HepG2 (cell line): Measurements from ENCODE around the gene MCF2L. TPM values are rescaled to one million over a fixed set of nuclear protein-coding genes. Genes with fewer than 3 reads are reported as not detected.

Experiments
- ATAC-seq: fragments of 200-7000 bp; cut with Tn5 transposase; 3 replicates; pipeline ENCODE4 v1.9.1; 2020; ENCODE audit warnings: mild to moderate bottlenecking, moderate library complexity
- BruUV-seq: library from RNA; stranded (reverse); fragments of 400-500 nt; replicated peaks from 2 replicates; lab custom pipeline; 2021; lab: Mats Ljungman, UMichigan
- CTCF ChIA-PET: fragments of 300-600 bp; formaldehyde crosslinking; extraction: SDS; loops from one replicate; lab custom pipeline; 2021; ENCODE audit warnings: low total read pairs, inconsistent platforms, low intra/inter-chr PET ratio; lab: Yijun Ruan, JAX
- POLR2A ChIA-PET: fragments of 350-600 bp; sonication (Branson Sonifier 250); formaldehyde crosslinking; loops from one replicate; lab custom pipeline; 2020; ENCODE audit warnings: antibody characterized with exemption, inconsistent platforms; lab: Yijun Ruan, JAX
- DNase-seq: peaks from one replicate; pipeline ENCODE4 v3.0.0-alpha.2; 2015; ENCODE audit warnings: low spot score
- FAIRE-seq: peaks from 3 replicates; lab custom pipeline; 2011; peaks lifted over from hg19 to GRCh38; lab: Jason Lieb, UNC
- H2AFZ ChIP-seq: one replicate; pipeline ENCODE4 v1.6.1; 2011; ENCODE audit warnings: low read length, inconsistent platforms
- H3K27ac ChIP-seq: fragments of 300-600 bp; 3 replicates; pipeline ENCODE4 v1.8.0; 2011; ENCODE audit warnings: mixed run types, mild to moderate bottlenecking, mixed read lengths, low read length, inconsistent platforms; ENCODE audit not compliant: insufficient read depth; ENCODE audit errors: extremely low read length
- H3K27me3 ChIP-seq, 2 experiments: fragments of 200-600 bp in 1 of 2; 2 replicates in 1 of 2; 3 replicates in 1 of 2; pipeline versions ENCODE4 v1.6.0 to v1.8.0; 2011; ENCODE audit warnings: low read length in 2 of 2, mild to moderate bottlenecking in 2 of 2, moderate library complexity in 2 of 2, inconsistent platforms in 1 of 2; ENCODE audit not compliant: insufficient read depth in 2 of 2, control insufficient read depth in 1 of 2
- H3K36me3 ChIP-seq, 2 experiments: fragments of 200-600 bp in 1 of 2; replicated peaks in 1 of 2; 2 replicates in 1 of 2; 3 replicates in 1 of 2; pipeline versions ENCODE4 v1.5.1 to v1.8.0; 2011; ENCODE audit warnings: low read length in 2 of 2, inconsistent platforms in 1 of 2; ENCODE audit not compliant: insufficient read depth in 2 of 2, control insufficient read depth in 1 of 2
- H3K4me1 ChIP-seq: 2 replicates; pipeline ENCODE4 v1.5.1; 2012; ENCODE audit warnings: low read length, inconsistent platforms; ENCODE audit not compliant: insufficient read depth
- H3K4me2 ChIP-seq: 2 replicates; pipeline ENCODE4 v1.6.0; 2011; ENCODE audit warnings: low read depth, low read length, inconsistent platforms
- H3K4me3 ChIP-seq, 3 experiments: fragments of 200-600 bp in 1 of 3; sonication (generic), shearing (Covaris generic) in 1 of 3; replicated peaks in 1 of 3; 2 replicates each; pipeline ENCODE4 v1.5.1; 2011 to 2016; ENCODE audit warnings: low read length in 3 of 3, inconsistent platforms in 2 of 3, low read depth in 2 of 3, mild to moderate bottlenecking in 2 of 3, control low read depth in 1 of 3, mixed read lengths in 1 of 3; ENCODE audit not compliant: insufficient read depth in 1 of 3
- H3K79me2 ChIP-seq: one replicate; pipeline ENCODE4 v1.6.1; 2011; ENCODE audit warnings: low read length, inconsistent platforms; ENCODE audit not compliant: insufficient read depth
- H3K9ac ChIP-seq: 2 replicates; pipeline ENCODE4 v1.6.0; 2011; ENCODE audit warnings: mild to moderate bottlenecking, low read depth, low read length, inconsistent platforms; ENCODE audit not compliant: insufficient read depth
- H3K9me3 ChIP-seq: 2 replicates; pipeline ENCODE4 v1.5.1; 2012; ENCODE audit warnings: mild to moderate bottlenecking, low read length
- H4K20me1 ChIP-seq: 2 replicates; pipeline ENCODE4 v1.6.0; 2011; ENCODE audit warnings: inconsistent platforms, mild to moderate bottlenecking, low read length, moderate library complexity; ENCODE audit not compliant: insufficient read depth
- AGO2 ChIP-seq: fragments of 200-400 bp; formaldehyde crosslinking; optimal IDR thresholded peaks from 2 replicates; pipeline ENCODE3; 2017; ENCODE audit warnings: mild to moderate bottlenecking, low read depth, low read length, moderate library complexity
- NFYC ChIP-seq: IDR thresholded peaks from 2 replicates; pipeline ENCODE4 v1.6.1; 2016; ENCODE audit warnings: missing genetic modification reagents, missing compliant biosample characterization
- U2AF2 ChIP-seq: fragments of 200-400 bp; formaldehyde crosslinking; IDR thresholded peaks from 2 replicates; pipeline ENCODE4 v1.6.1; 2017; ENCODE audit warnings: low read depth, mild to moderate bottlenecking, low read length
- ZNF24 ChIP-seq: fragments of 450-650 bp; IDR thresholded peaks from 2 replicates; pipeline ENCODE4 v1.6.1; 2017; ENCODE audit warnings: antibody characterized with exemption, mild to moderate bottlenecking
- ZNF556 ChIP-seq: sonication (generic); formaldehyde crosslinking; IDR thresholded peaks from 2 replicates; pipeline ENCODE4 v1.4.0; 2020; ENCODE audit warnings: mild to moderate bottlenecking, missing genetic modification reagents, borderline replicate concordance
- ZXDC ChIP-seq: sonication (generic); formaldehyde crosslinking; IDR thresholded peaks from 2 replicates; pipeline ENCODE4 v1.5.0; 2020; ENCODE audit warnings: mild to moderate bottlenecking, missing genetic modification reagents
- WGBS: methylation state at CpG from one replicate; pipeline ENCODE4 v1.1.6; 2017; ENCODE audit warnings: low lambda C conversion rate; 5-methylcytosine and 5-hydroxymethylcytosine counted together
- in situ Hi-C: cut with HindIII; loops from 2 replicates; pipeline ENCODE4 v1.10.0; 2017; ENCODE audit warnings: low pct_unique_long_range_greater_than_20kb; ENCODE audit not compliant: extremely low pct_ligation_motif_present
- intact Hi-C: fragments of 100-400 bp; cut with micrococcal nuclease; formaldehyde crosslinking; loops from one replicate; pipeline ENCODE4 v1.10.0; 2022; ENCODE audit not compliant: unreplicated experiment
- polyA plus RNA-seq, 8 experiments: library from polyadenylated mRNA; depleted of rRNA in 3 of 8; stranded (reverse) in 7 of 8; unstranded in 1 of 8; fragments of >200 nt; fragmentation: Illumina TruSeq in 4 of 8; extraction: Trizol in 4 of 8; gene quantifications; 2 replicates each; pipeline versions ENCODE4 v1.2.1 to v1.2.3, GENCODE V29; 2011 to 2016; ENCODE audit warnings: low read depth in 4 of 8, missing spikeins in 1 of 8, mixed read lengths in 1 of 8; ENCODE audit not compliant: insufficient read depth in 1 of 8
- total RNA-seq, 5 experiments: library from RNA; depleted of rRNA; stranded (reverse); fragments of >200 nt; fragmentation: Illumina TruSeq; extraction: Trizol; gene quantifications; 2 replicates each; pipeline ENCODE4 v1.2.3, GENCODE V29; 2016; ENCODE audit warnings: low read depth in 1 of 5

The MCF2L gene
- total and polyA plus RNA-seq, 2 of the 13 experiments (the other 11 are each of a cell fraction or from before 2014, with no cell fraction given) = 19.4 to 28.4 TPM

DNA sequence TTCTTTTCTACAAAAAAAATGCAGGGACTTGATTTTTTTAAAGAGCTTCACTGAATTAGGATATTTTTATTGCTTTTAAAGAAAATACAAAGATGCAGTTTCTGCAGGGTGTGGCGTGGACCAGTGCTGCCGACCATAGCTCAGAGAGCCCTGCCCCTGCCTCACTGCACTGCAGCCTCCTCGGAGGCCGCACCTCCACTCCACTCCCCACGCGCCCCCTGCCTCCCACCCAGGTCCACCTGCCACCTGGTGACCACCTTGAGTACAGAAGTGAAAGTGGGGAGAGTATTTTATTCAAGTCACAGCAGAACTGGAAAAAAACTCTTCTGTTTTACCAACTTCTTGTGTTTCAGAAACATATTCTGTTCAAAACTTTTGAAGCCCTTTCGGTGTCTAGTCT lies 128.6 kb downstream of the MCF2L start (continued):
- no peak for TF ChIP-seq ZXDC (CRISPR knock-in tag)

DNA sequence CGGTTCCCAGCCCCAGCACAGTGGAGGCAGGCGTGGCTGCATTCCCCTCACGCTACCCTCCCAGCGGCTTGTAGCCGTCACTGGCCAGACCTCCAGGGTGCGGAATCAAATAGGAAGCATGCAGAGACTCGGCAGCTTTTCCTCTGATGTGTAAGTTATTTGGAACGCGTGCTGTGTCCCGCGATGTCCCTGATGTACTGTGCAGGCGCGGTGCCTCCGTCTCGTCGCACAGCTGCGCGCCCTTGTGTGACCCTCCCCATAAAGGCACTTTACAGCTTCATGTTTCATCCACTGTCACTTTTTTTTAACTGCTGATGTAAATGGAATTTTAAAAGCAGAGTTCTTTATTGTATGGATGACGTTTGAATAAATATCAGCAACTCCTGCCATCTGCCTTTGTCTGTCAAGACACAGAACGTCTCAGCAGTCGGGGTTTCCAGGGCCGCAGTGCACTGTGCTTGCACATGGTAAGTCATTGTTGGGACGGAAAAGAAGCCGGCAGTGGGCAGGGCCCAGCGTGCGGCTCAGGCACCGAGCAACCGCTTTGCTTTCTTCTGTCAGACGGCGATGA lies 129.2 kb downstream of the MCF2L start:
- Histone ChIP-seq H3K4me1 (peaks cover 13% of the 10 kb centered on the region), H3K4me3 (no peak overlapping the region), H4K20me1 (no peaks in the 10 kb centered on the region), H2AFZ (no peak overlapping the region), H3K9ac (no peak overlapping the region), H3K9me3 (no peaks in the 10 kb centered on the region), H3K27me3 (no peaks in the 10 kb centered on the region), H3K36me3 (no peaks in the 10 kb centered on the region), H3K4me2 (no peak overlapping the region), H3K27ac (no peak overlapping the region), H3K79me2 (no peaks in the 10 kb centered on the region)
- no TSS peak for BruUV-seq
- POLR2A ChIA-PET = no interaction called here
- in situ Hi-C loops (no loop called here), intact Hi-C loops (no loop called here)
- WGBS = 94% methylated on average over 30 of the region's 30 CpGs
- DNase-seq = no peak
- ATAC-seq = no peak
- CTCF ChIA-PET = no interaction called here
- no peak for TF ChIP-seq NFYC (CRISPR knock-in tag)
- TF ChIP-seq ZNF24 = no peak
- TF ChIP-seq ZNF556 (CRISPR knock-in tag) = no peak
- no peak for TF ChIP-seq U2AF2
- peak; percentile 39 for TF ChIP-seq AGO2
- FAIRE-seq = no peak
